PC-3 (cell line): ENCODE results near the gene CASQ1. TPM values are rescaled to one million over a fixed set of nuclear protein-coding genes. Genes with fewer than 3 reads are reported as not detected.

Experiments used
- ATAC-seq: fragments of 200-7000 bp; cut with Tn5 transposase; 2 replicates; pipeline ENCODE4 v1.9.1; 2020; ENCODE audit warnings: mild to moderate bottlenecking, moderate library complexity
- BruUV-seq: library from RNA; stranded (reverse); fragments of 400-500 nt; replicated peaks from 2 replicates; lab custom pipeline; 2021; lab: Mats Ljungman, UMichigan
- CTCF ChIA-PET: fragments of 300-600 bp; sonication (Branson Sonifier 250); formaldehyde crosslinking; loops from one replicate; lab custom pipeline; 2022; ENCODE audit warnings: antibody characterized with exemption; lab: Charles Lee
- POLR2A ChIA-PET: fragments of 300-600 bp; sonication (Branson Sonifier 250); formaldehyde crosslinking; loops from one replicate; lab custom pipeline; 2022; ENCODE audit warnings: antibody characterized with exemption; ENCODE audit not compliant: unreplicated experiment; lab: Charles Lee
- DNase-seq: peaks from one replicate; pipeline ENCODE4 v3.0.0-alpha.2; 2015
- H2AFZ ChIP-seq: fragments of 300-600 bp; sonication (generic); 2 replicates; pipeline ENCODE4 v1.6.0; 2016; ENCODE audit warnings: antibody characterized with exemption, low read length
- H3F3A ChIP-seq: fragments of 300-600 bp; sonication (generic); one replicate; pipeline ENCODE4 v1.6.0; 2017; ENCODE audit warnings: antibody characterized with exemption, low read length, control low read depth, mild to moderate bottlenecking; ENCODE audit not compliant: unreplicated experiment
- H3K27ac ChIP-seq: fragments of 300-600 bp; sonication (generic); 2 replicates; pipeline ENCODE4 v1.5.1; 2016; ENCODE audit warnings: mild to moderate bottlenecking, low read length
- H3K27me3 ChIP-seq: fragments of 300-600 bp; sonication (generic); 2 replicates; pipeline ENCODE4 v1.6.1; 2016; ENCODE audit warnings: low read length, mixed read lengths
- H3K36me3 ChIP-seq: fragments of 300-600 bp; sonication (generic); 2 replicates; pipeline ENCODE4 v1.6.1; 2016; ENCODE audit warnings: low read depth, mixed run types, low read length, mixed read lengths
- H3K4me1 ChIP-seq: fragments of 300-600 bp; sonication (generic); 2 replicates; pipeline ENCODE4 v1.5.1; 2016; ENCODE audit warnings: low read length; ENCODE audit not compliant: insufficient read depth
- H3K4me2 ChIP-seq: fragments of 300-600 bp; sonication (generic); 2 replicates; pipeline ENCODE4 v1.6.0; 2016; ENCODE audit warnings: low read length
- H3K4me3 ChIP-seq: fragments of 300-600 bp; sonication (generic); 2 replicates; pipeline ENCODE4 v1.5.1; 2016; ENCODE audit warnings: mild to moderate bottlenecking, low read length, mixed read lengths
- H3K79me2 ChIP-seq: fragments of 300-600 bp; sonication (generic); 2 replicates; pipeline ENCODE4 v1.6.1; 2017; ENCODE audit warnings: low read length, mixed read lengths
- H3K9ac ChIP-seq: fragments of 300-600 bp; sonication (generic); 2 replicates; pipeline ENCODE4 v1.6.0; 2016; ENCODE audit warnings: mild to moderate bottlenecking, low read length
- H3K9me2 ChIP-seq: fragments of 300-600 bp; sonication (generic); replicated peaks from 2 replicates; pipeline ENCODE4 v1.6.1; 2016; ENCODE audit warnings: mixed run types, low read length, mixed read lengths
- H3K9me3 ChIP-seq: fragments of 300-600 bp; sonication (generic); 2 replicates; pipeline ENCODE4 v1.6.1; 2016; ENCODE audit warnings: low read length, mixed read lengths
- H4K20me1 ChIP-seq: fragments of 300-600 bp; sonication (generic); 2 replicates; pipeline ENCODE4 v1.6.1; 2016; ENCODE audit warnings: low read length, mixed read lengths
- CTCF ChIP-seq: fragments of 300-600 bp; sonication (generic); conservative IDR thresholded peaks from 2 replicates; pipeline ENCODE4 v1.5.1; 2017; ENCODE audit warnings: antibody characterized with exemption, low read depth, mild to moderate bottlenecking, low read length
- EZH2 ChIP-seq: fragments of 300-600 bp; sonication (generic); IDR thresholded peaks from one replicate; pipeline ENCODE4 v1.6.1; 2017; ENCODE audit warnings: antibody characterized with exemption, mild to moderate bottlenecking, low read length; ENCODE audit not compliant: unreplicated experiment
- EZH2phosphoT487 ChIP-seq: fragments of 300-600 bp; sonication (generic); IDR thresholded peaks from 2 replicates; pipeline ENCODE4 v1.6.1; 2018; ENCODE audit warnings: mild to moderate bottlenecking, antibody characterized with exemption, low read length, borderline replicate concordance
- intact Hi-C: fragments of 100-400 bp; cut with micrococcal nuclease; formaldehyde crosslinking; loops from 2 replicates; pipeline ENCODE4 v1.9.0; 2023
- total RNA-seq: library from RNA; depleted of rRNA; stranded (reverse); fragments of >200 nt; gene quantifications from 2 replicates; pipeline ENCODE4 v1.2.3, GENCODE V29; 2014

The CASQ1 gene
- total RNA-seq, 1 experiment from 2014 or later, result not detected

- CTCF ChIA-PET, result interaction anchor here (2.1 kb wide), 1 partner anchor 28 kb away, joined by 99 read pairs; no protein-coding TSS in a partner anchor
- H3K27ac ChIP-seq, result no peak overlapping the region
Observed at GRCh38 chr1:160191756-160192155, 1.4 kb downstream of the CASQ1 start.

GRCh38 chr1:160192234-160192633 is 1.9 kb downstream of the CASQ1 start:
- DNase-seq, result no peak
- Histone ChIP-seq H3K4me1 (peaks cover 9% of the 10 kb centered on the region; the same call in 1 of the 2 replicates), H3K4me2 (no peak overlapping the region), H3K79me2 (no peaks in the 10 kb centered on the region), H3K4me3 (no peak overlapping the region), H3K36me3 (no peaks in the 10 kb centered on the region), H3K27me3 (no peaks in the 10 kb centered on the region), H3K9me3 (no peaks in the 10 kb centered on the region), H3K9ac (no peak overlapping the region), H3K27ac (no peak overlapping the region), H3F3A (no peaks in the 10 kb centered on the region), H4K20me1 (no peaks in the 10 kb centered on the region), H2AFZ (no peak overlapping the region), H3K9me2 (no peaks in the 10 kb centered on the region)
- ATAC-seq, result no peak
- intact Hi-C loops, result loop anchor here (2.0 kb wide), 1 partner anchor 53 kb away; no protein-coding TSS in a partner anchor
- ChIA-PET POLR2A (no interaction called here), CTCF (interaction anchor here (2.1 kb wide), 1 partner anchor 27 kb away, joined by 99 read pairs; no protein-coding TSS in a partner anchor)
- BruUV-seq, result no TSS peak
- TF ChIP-seq EZH2phosphoT487, result no peak
- no peak for TF ChIP-seq EZH2
- TF ChIP-seq CTCF, result no peak

More at GRCh38 chr1:160191756-160192155, 1.4 kb downstream of the CASQ1 start:
- no TSS peak for BruUV-seq
- Histone ChIP-seq H4K20me1 (no peaks in the 10 kb centered on the region), H3K36me3 (no peaks in the 10 kb centered on the region), H3K4me2 (no peak overlapping the region), H3F3A (no peaks in the 10 kb centered on the region), H3K9me3 (no peaks in the 10 kb centered on the region), H3K27me3 (no peaks in the 10 kb centered on the region), H3K9ac (no peak overlapping the region), H3K4me1 (peaks cover 9% of the 10 kb centered on the region; the same call in 1 of the 2 replicates), H2AFZ (no peak overlapping the region), H3K9me2 (no peaks in the 10 kb centered on the region), H3K4me3 (no peak overlapping the region), H3K79me2 (no peaks in the 10 kb centered on the region)
- DNase-seq (no peak), ATAC-seq (no peak)
- no peak for TF ChIP-seq EZH2phosphoT487
- no peak for TF ChIP-seq CTCF
- TF ChIP-seq EZH2, result no peak
- POLR2A ChIA-PET, result no interaction called here
- intact Hi-C loops, result loop anchor here (2.0 kb wide), 1 partner anchor 53 kb away; no protein-coding TSS in a partner anchor
